Gastroesophageal sphincter (tissue), 3 donors: ENCODE data around the gene TMEM116.

Source experiments
- CTCF ChIP-seq, 4 experiments: fragments of 200-600 bp in 2 of 4; fragments of 450-650 bp in 2 of 4; sonication (generic) in 1 of 4; IDR thresholded peaks; one replicate each; pipeline ENCODE4 v1.5.1; 2017 to 2019; ENCODE audit warnings: antibody characterized with exemption in 4 of 4, mild to moderate bottlenecking in 2 of 4, moderate library complexity in 2 of 4
- EP300 ChIP-seq: sonication (generic); formaldehyde crosslinking; IDR thresholded peaks from one replicate; pipeline ENCODE4 v1.6.1; 2017; ENCODE audit warnings: antibody characterized with exemption, mild to moderate bottlenecking
- POLR2A ChIP-seq, 2 donors: fragments of 450-650 bp; IDR thresholded peaks; one replicate each; pipeline ENCODE4 v1.6.1; 2017; ENCODE audit warnings: antibody characterized with exemption in 2 of 2, mild to moderate bottlenecking in 2 of 2, moderate library complexity in 1 of 2
- POLR2AphosphoS5 ChIP-seq: sonication (generic); formaldehyde crosslinking; IDR thresholded peaks from one replicate; pipeline ENCODE4 v1.6.1; 2017; ENCODE audit warnings: antibody characterized with exemption

GRCh38 chr12:111971800-111972199 is 41.2 kb downstream of the TMEM116 start:
- TF ChIP-seq CTCF (IDR thresholded peaks at IDR 0.05): no peak
- no peak for TF ChIP-seq EP300
- TF ChIP-seq POLR2A (IDR thresholded peaks at IDR 0.05): no peak
- no peak for TF ChIP-seq POLR2AphosphoS5
